Muscle layer of colon (tissue), 2 donors: ENCODE measurements around the gene KIF4A.

Experiments
- H3K27ac ChIP-seq: one replicate; pipeline ENCODE4 v1.7.0; 2013; ENCODE audit warnings: low read depth, mild to moderate bottlenecking, low read length, moderate library complexity
- H3K27me3 ChIP-seq, 2 donors: one replicate each; pipeline ENCODE4 v1.7.0; 2013; ENCODE audit warnings: low read length in 2 of 2, mild to moderate bottlenecking in 2 of 2; ENCODE audit not compliant: insufficient read depth in 2 of 2, control insufficient read depth in 1 of 2
- H3K36me3 ChIP-seq: one replicate; pipeline ENCODE4 v1.7.0; 2013; ENCODE audit warnings: mild to moderate bottlenecking, low read length; ENCODE audit not compliant: insufficient read depth
- H3K4me1 ChIP-seq: one replicate; pipeline ENCODE4 v1.7.0; 2013; ENCODE audit warnings: mild to moderate bottlenecking, low read length; ENCODE audit not compliant: insufficient read depth
- H3K4me3 ChIP-seq, 2 donors: one replicate each; pipeline ENCODE4 v1.7.0; 2013; ENCODE audit warnings: low read length in 2 of 2, low read depth in 1 of 2, mild to moderate bottlenecking in 1 of 2, moderate library complexity in 1 of 2
- H3K9ac ChIP-seq: one replicate; pipeline ENCODE4 v1.7.0; 2013; ENCODE audit warnings: low read length
- H3K9me3 ChIP-seq: one replicate; pipeline ENCODE4 v1.7.0; 2013; ENCODE audit warnings: mild to moderate bottlenecking, low read length
- donor health status: abdominal sarcoma.
- donor health status: Adenocarcinoma of cecum.

The KIF4A gene

DNA sequence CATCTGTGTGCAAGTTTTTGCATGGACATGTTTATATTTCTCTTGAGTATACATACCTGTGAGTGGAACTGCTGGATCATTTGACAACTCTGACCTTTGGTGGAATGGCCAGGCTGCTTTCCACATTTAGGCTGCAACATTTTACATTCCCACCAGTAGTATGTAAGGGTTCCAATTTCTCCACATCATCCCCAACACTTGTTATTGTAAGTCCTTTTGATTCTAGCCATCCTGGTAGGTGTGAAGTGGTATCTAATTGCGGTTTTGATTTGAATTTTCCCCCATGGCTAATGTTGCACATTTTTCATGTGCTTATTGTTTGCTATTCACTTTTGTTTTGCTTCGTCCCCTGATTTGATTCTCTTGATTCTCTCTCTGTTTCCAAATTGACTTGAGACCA is 171.1 kb downstream of the KIF4A start:
- Histone ChIP-seq H3K36me3 (no peaks in the 10 kb centered on the region), H3K4me1 (no peaks in the 10 kb centered on the region), H3K9ac (no peak overlapping the region), H3K9me3 (no peaks in the 10 kb centered on the region), H3K27me3 (peaks cover 0 to 1% of the 10 kb centered on the region in 2 donors), H3K4me3 (no peak overlapping the region), H3K27ac (no peak overlapping the region)

GRCh38 chrX:70464051-70464450 is 174.1 kb downstream of the KIF4A start:
- Histone ChIP-seq H3K4me3 (no peak overlapping the region), H3K27ac (no peak overlapping the region), H3K9ac (no peak overlapping the region), H3K9me3 (no peaks in the 10 kb centered on the region), H3K4me1 (no peaks in the 10 kb centered on the region), H3K36me3 (no peaks in the 10 kb centered on the region), H3K27me3 (no peaks in the 10 kb centered on the region)

- H3K27ac ChIP-seq, result no peak overlapping the region
- H3K9me3 ChIP-seq, result no peaks in the 10 kb centered on the region
- H3K9ac ChIP-seq, result no peak overlapping the region
- H3K27me3 ChIP-seq, result no peaks in the 10 kb centered on the region
- no peaks in the 10 kb centered on the region for H3K4me1 ChIP-seq
- H3K36me3 ChIP-seq, result no peaks in the 10 kb centered on the region
- no peak overlapping the region for H3K4me3 ChIP-seq
Measured at GRCh38 chrX:70466968-70467367, 177.1 kb downstream of the KIF4A start.

GRCh38 chrX:70468709-70469108 is 178.8 kb downstream of the KIF4A start:
- Histone ChIP-seq H3K27me3 (no peaks in the 10 kb centered on the region), H3K9me3 (no peaks in the 10 kb centered on the region), H3K4me3 (no peak overlapping the region), H3K9ac (no peak overlapping the region), H3K36me3 (no peaks in the 10 kb centered on the region), H3K27ac (no peak overlapping the region), H3K4me1 (no peaks in the 10 kb centered on the region)
